CD4-positive, alpha-beta memory T cell (primary cell): Measurements from ENCODE around the gene GPC5. TPM values are rescaled to one million over a fixed set of nuclear protein-coding genes. Genes with fewer than 3 reads are reported as not detected.
"Not testable (repeated sequence)": the region's sequence is repeated elsewhere in the genome, so short reads cannot be mapped to it uniquely, and the experiment has no call there.

Source experiments
- CTCF ChIA-PET: fragments of 350-600 bp; sonication (Branson Sonifier 250); formaldehyde crosslinking; loops from one replicate; lab custom pipeline; 2021; ENCODE audit warnings: inconsistent platforms; ENCODE audit not compliant: partially characterized antibody; lab: Charles Lee
- POLR2A ChIA-PET: fragments of 350-600 bp; sonication (Branson Sonifier 250); formaldehyde crosslinking; loops from one replicate; lab custom pipeline; 2021; ENCODE audit not compliant: partially characterized antibody; lab: Charles Lee
- DNase-seq, 5 donors: peaks; one replicate each; pipeline versions ENCODE4 v3.0.0 to v3.0.0-alpha.2; 2020 to 2022; ENCODE audit warnings: mixed read lengths in 1 of 5
- H3K27ac ChIP-seq: one replicate; pipeline ENCODE4 v1.7.0; 2013; ENCODE audit warnings: low read depth, low read length
- H3K27me3 ChIP-seq: 2 replicates; pipeline ENCODE4 v1.7.0; 2013; ENCODE audit warnings: mild to moderate bottlenecking, low read length, moderate library complexity; ENCODE audit not compliant: insufficient read depth
- H3K36me3 ChIP-seq: 2 replicates; pipeline ENCODE4 v1.7.0; 2013; ENCODE audit warnings: mild to moderate bottlenecking, low read length, moderate library complexity; ENCODE audit not compliant: insufficient read depth
- H3K4me1 ChIP-seq: 2 replicates; pipeline ENCODE4 v1.7.0; 2013; ENCODE audit warnings: mild to moderate bottlenecking, low read length, moderate library complexity; ENCODE audit not compliant: insufficient read depth
- H3K4me3 ChIP-seq, 2 donors: one replicate each; pipeline ENCODE4 v1.7.0; 2013; ENCODE audit warnings: low read length in 2 of 2, mild to moderate bottlenecking in 1 of 2
- H3K9me3 ChIP-seq, 2 donors: one replicate each; pipeline ENCODE4 v1.7.0; 2013; ENCODE audit warnings: low read length in 2 of 2, control low read depth in 1 of 2; ENCODE audit not compliant: control insufficient read depth in 1 of 2
- H3K27ac Mint-ChIP-seq, 7 donors: one replicate each; pipeline ENCODE4 v1.8.0; 2020 to 2021; ENCODE audit warnings: mixed read lengths in 7 of 7, mild to moderate bottlenecking in 6 of 7, inconsistent platforms in 3 of 7, moderate library complexity in 3 of 7
- H3K27me3 Mint-ChIP-seq, 2 donors: one replicate each; pipeline ENCODE4 v1.8.0; 2020 to 2021; ENCODE audit warnings: mixed read lengths in 2 of 2
- H3K36me3 Mint-ChIP-seq, 2 donors: one replicate each; pipeline ENCODE4 v1.8.0; 2020 to 2021; ENCODE audit warnings: mixed read lengths in 2 of 2, inconsistent platforms in 1 of 2, mild to moderate bottlenecking in 1 of 2
- H3K4me1 Mint-ChIP-seq, 4 donors: one replicate each; pipeline ENCODE4 v1.8.0; 2020 to 2021; ENCODE audit warnings: mixed read lengths in 4 of 4, mild to moderate bottlenecking in 1 of 4
- H3K4me3 Mint-ChIP-seq, 8 donors: one replicate each; pipeline ENCODE4 v1.8.0; 2020 to 2021; ENCODE audit warnings: mixed read lengths in 8 of 8, mild to moderate bottlenecking in 7 of 8, moderate library complexity in 6 of 8, inconsistent platforms in 3 of 8
- H3K9me3 Mint-ChIP-seq, 8 donors: one replicate each; pipeline ENCODE4 v1.8.0; 2020 to 2021; ENCODE audit warnings: mixed read lengths in 8 of 8, mild to moderate bottlenecking in 5 of 8, inconsistent platforms in 3 of 8, moderate library complexity in 1 of 8
- intact Hi-C: fragments of 100-400 bp; cut with micrococcal nuclease; formaldehyde crosslinking; loops from one replicate; pipeline ENCODE4 v1.15.1; 2023
- polyA plus RNA-seq, 2 donors: library from polyadenylated mRNA; unstranded; fragments of 300-500 nt; fragmentation: Illumina TruSeq; gene quantifications; one replicate each; pipeline ENCODE4 v1.2.3, GENCODE V29; 2021
- total RNA-seq, 2 experiments: library from RNA; stranded (reverse); gene quantifications; one replicate each; pipeline ENCODE4 v1.2.3, GENCODE V29; 2021

GPC5 gene
- total and polyA plus RNA-seq, 4 experiments from 2014 or later, result 0.14 TPM; not detected in 3

- POLR2A ChIA-PET, result no interaction called here
Observed at GRCh38 chr13:91660076-91660415, 261.6 kb downstream of the GPC5 start.

GRCh38 chr13:91661692-91662490, 263.5 kb downstream of the GPC5 start:
- no peaks in the 10 kb centered on the region for H3K9me3 ChIP-seq
- H3K27me3 ChIP-seq, result no peaks in the 10 kb centered on the region
- H3K4me3 ChIP-seq, result no peak overlapping the region
- H3K4me1 ChIP-seq, result no peaks in the 10 kb centered on the region
- intact Hi-C loops, result no loop called here
- ChIA-PET POLR2A (no interaction called here), CTCF (no interaction called here)
- H3K27ac ChIP-seq, result no peak overlapping the region
- Mint-ChIP-seq H3K36me3 (no peaks in the 10 kb centered on the region), H3K27me3 (no peaks in the 10 kb centered on the region), H3K9me3 (peaks cover 0 to 5% (median 0%) of the 10 kb centered on the region in 8 donors), H3K4me1 (no peaks in the 10 kb centered on the region), H3K4me3 (no peak overlapping the region), H3K27ac (no peak overlapping the region)
- no peaks in the 10 kb centered on the region for H3K36me3 ChIP-seq
- DNase-seq, result no peak

More at GRCh38 chr13:91660076-91660415, 261.6 kb downstream of the GPC5 start:
- no peak overlapping the region for H3K4me3 Mint-ChIP-seq
- no peaks in the 10 kb centered on the region for H3K4me1 Mint-ChIP-seq
- Histone ChIP-seq H3K4me3 (no peak overlapping the region), H3K27ac (no peak overlapping the region), H3K4me1 (no peaks in the 10 kb centered on the region), H3K9me3 (no peaks in the 10 kb centered on the region), H3K36me3 (no peaks in the 10 kb centered on the region), H3K27me3 (no peaks in the 10 kb centered on the region)
- no peak overlapping the region for H3K27ac Mint-ChIP-seq
- no peaks in the 10 kb centered on the region for H3K36me3 Mint-ChIP-seq
- CTCF ChIA-PET, result no interaction called here
- no peaks in the 10 kb centered on the region for H3K27me3 Mint-ChIP-seq
- peaks cover 0 to 5% (median 1%) of the 10 kb centered on the region in 8 donors for H3K9me3 Mint-ChIP-seq
- intact Hi-C loops, result no loop called here
- DNase-seq, result no peak

DNA sequence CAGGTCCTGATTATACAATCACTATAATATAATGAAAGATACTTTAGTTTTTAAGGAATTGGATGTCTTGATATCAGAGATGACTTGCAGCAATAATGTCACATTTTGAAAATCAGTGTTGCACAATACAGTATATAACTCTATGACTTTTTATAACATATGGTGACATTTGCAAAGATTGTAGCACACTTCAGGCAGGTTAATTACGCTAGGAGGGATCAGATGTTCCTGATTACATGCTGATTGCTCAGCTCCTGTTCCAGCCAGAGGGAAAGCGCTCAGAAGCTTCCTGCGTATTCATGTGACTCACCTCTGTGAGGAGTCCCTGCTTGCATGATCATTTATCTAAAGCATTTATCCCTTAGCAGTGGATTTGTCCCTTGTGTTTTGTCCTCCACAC, 265.6 kb downstream of the GPC5 start:
- intact Hi-C loops, result no loop called here
- ChIA-PET POLR2A (no interaction called here), CTCF (no interaction called here)
- H3K27me3 ChIP-seq, result no peaks in the 10 kb centered on the region
- Mint-ChIP-seq H3K9me3 (peaks cover 0 to 5% (median under 1%) of the 10 kb centered on the region in 8 donors), H3K27me3 (no peaks in the 10 kb centered on the region), H3K27ac (no peak overlapping the region), H3K36me3 (no peaks in the 10 kb centered on the region), H3K4me1 (no peaks in the 10 kb centered on the region), H3K4me3 (no peak overlapping the region)
- no peaks in the 10 kb centered on the region for H3K9me3 ChIP-seq
- no peaks in the 10 kb centered on the region for H3K4me1 ChIP-seq
- no peak for DNase-seq
- no peaks in the 10 kb centered on the region for H3K36me3 ChIP-seq
- no peak overlapping the region for H3K4me3 ChIP-seq
- H3K27ac ChIP-seq, result no peak overlapping the region

DNA sequence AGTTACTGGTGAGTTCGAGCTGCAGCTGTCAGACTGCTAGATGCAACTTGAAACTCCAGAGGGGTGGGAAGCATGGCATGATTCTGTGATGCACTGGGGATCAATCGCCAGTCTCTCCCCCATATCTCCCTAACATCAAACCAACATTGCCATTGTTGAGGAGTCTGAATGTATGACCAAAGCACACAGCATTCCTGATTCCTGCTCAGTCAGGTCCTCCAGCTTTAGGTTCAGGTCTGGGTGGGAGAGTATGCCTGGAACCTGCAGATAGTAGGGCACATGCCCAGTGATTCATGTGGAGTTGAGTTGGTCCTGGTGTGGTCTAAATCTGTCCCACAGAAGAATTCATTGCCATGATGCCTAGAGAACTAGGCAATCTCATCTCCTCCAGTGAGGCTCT, 269.1 kb downstream of the GPC5 start:
- no peaks in the 10 kb centered on the region for H3K4me1 ChIP-seq
- Mint-ChIP-seq H3K27ac (no peak overlapping the region), H3K27me3 (no peaks in the 10 kb centered on the region), H3K36me3 (no peaks in the 10 kb centered on the region), H3K9me3 (peaks cover 0 to 8% (median 0%) of the 10 kb centered on the region in 8 donors), H3K4me3 (no peak overlapping the region), H3K4me1 (no peaks in the 10 kb centered on the region)
- no peak for DNase-seq
- H3K36me3 ChIP-seq, result no peaks in the 10 kb centered on the region
- H3K27me3 ChIP-seq, result no peaks in the 10 kb centered on the region
- intact Hi-C loops, result no loop called here
- no peaks in the 10 kb centered on the region for H3K9me3 ChIP-seq
- H3K4me3 ChIP-seq, result no peak overlapping the region
- ChIA-PET POLR2A (no interaction called here), CTCF (no interaction called here)
- no peak overlapping the region for H3K27ac ChIP-seq

DNA sequence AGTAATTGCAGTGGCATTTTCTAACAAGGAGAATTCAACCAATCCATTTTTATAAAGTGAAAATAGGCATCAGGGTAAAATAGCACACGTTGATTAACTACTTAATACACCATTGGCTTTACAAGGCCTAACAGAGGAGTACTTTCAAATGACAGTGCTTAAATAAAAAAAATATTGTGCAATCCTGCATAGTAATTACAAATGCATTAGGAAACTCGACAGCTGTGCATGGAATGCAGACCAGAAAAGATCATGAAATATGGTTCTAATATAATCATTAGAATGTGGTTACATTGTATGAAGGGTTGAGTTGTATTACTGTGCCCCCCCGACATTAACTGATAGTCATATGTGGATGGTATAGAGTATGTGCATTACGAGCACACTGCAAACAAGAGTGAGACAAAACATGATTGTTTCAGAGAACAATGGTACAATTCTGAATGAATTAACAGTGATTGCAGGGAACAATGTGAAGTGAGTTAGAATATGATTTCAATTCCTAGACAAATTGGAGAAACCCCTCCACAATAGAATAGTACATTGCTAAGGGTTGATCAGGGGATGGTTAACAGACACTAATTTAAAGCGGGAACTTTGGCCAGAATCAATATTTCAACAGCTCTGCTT, 270.6 kb downstream of the GPC5 start:
- H3K9me3 Mint-ChIP-seq, result peaks cover 0 to 8% (median under 1%) of the 10 kb centered on the region in 8 donors
- no peak overlapping the region for H3K4me3 Mint-ChIP-seq
- H3K27ac Mint-ChIP-seq, result no peak overlapping the region

GRCh38 chr13:91674347-91674746, 275.9 kb downstream of the GPC5 start:
- H3K27ac Mint-ChIP-seq, H3K4me1 ChIP-seq, POLR2A ChIA-PET, CTCF ChIA-PET, intact Hi-C loops, H3K27ac ChIP-seq, H3K36me3 ChIP-seq, H3K9me3 Mint-ChIP-seq, DNase-seq, H3K36me3 Mint-ChIP-seq, H3K4me1 Mint-ChIP-seq, H3K27me3 Mint-ChIP-seq, H3K27me3 ChIP-seq, H3K9me3 ChIP-seq, H3K4me3 Mint-ChIP-seq, H3K4me3 ChIP-seq: not testable (repeated sequence)

More for the DNA sequence above, 270.6 kb downstream of the GPC5 start:
- Histone ChIP-seq H3K27ac (no peak overlapping the region), H3K4me1 (no peaks in the 10 kb centered on the region), H3K36me3 (no peaks in the 10 kb centered on the region), H3K9me3 (no peaks in the 10 kb centered on the region), H3K4me3 (no peak overlapping the region), H3K27me3 (no peaks in the 10 kb centered on the region)
- intact Hi-C loops, result no loop called here
- POLR2A ChIA-PET, result no interaction called here
- DNase-seq, result no peak
- H3K27me3 Mint-ChIP-seq, result no peaks in the 10 kb centered on the region
- no peaks in the 10 kb centered on the region for H3K36me3 Mint-ChIP-seq
- CTCF ChIA-PET, result no interaction called here
- H3K4me1 Mint-ChIP-seq, result no peaks in the 10 kb centered on the region

DNA sequence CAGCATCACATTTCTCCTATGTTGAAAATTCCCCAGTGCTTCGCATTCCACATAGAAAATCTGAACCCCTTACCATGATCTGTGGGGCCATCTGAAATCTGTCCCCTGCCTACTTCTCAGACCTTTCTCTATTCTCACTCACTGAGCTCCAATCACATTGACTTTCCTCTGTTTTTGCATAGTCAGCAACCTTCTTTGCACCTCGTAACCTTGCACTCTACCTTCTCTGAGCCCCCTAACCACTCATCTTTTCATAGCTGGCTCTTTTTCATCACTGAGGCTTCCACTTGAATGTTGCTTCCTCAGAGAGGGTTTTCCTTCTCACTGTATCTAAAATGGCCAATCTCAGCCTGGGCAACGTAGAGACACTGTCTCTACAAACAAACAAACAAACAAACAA, 286.3 kb downstream of the GPC5 start:
- Histone ChIP-seq H3K36me3 (no peaks in the 10 kb centered on the region), H3K27me3 (no peaks in the 10 kb centered on the region), H3K4me1 (no peaks in the 10 kb centered on the region), H3K4me3 (no peak overlapping the region), H3K27ac (no peak overlapping the region), H3K9me3 (no peaks in the 10 kb centered on the region)
- no peaks in the 10 kb centered on the region for H3K27me3 Mint-ChIP-seq
- no peaks in the 10 kb centered on the region for H3K4me1 Mint-ChIP-seq
- no peak for DNase-seq
- no peaks in the 10 kb centered on the region for H3K36me3 Mint-ChIP-seq
- H3K27ac Mint-ChIP-seq, result no peak overlapping the region
- CTCF ChIA-PET, result no interaction called here
- POLR2A ChIA-PET, result no interaction called here
- intact Hi-C loops, result no loop called here
- peaks cover 0 to 3% (median 0%) of the 10 kb centered on the region in 8 donors for H3K9me3 Mint-ChIP-seq
- H3K4me3 Mint-ChIP-seq, result no peak overlapping the region
